ENCODE data around the gene SLC49A3. TPM values are rescaled to one million over a fixed set of nuclear protein-coding genes. Genes with fewer than 3 reads are reported as not detected.

Gene SLC49A3
- total and polyA plus RNA-seq, 10 of the 15 experiments (the other 5 are each of a cell fraction or from before 2014, with no cell fraction given), result 0.09 to 0.85 (median 0.18) TPM; not detected in 4

GRCh38 chr4:675980-676870 lies 12.7 kb downstream of the SLC49A3 start (continued):
- no peak for TF ChIP-seq ZBTB11 (CRISPR knock-in tag; IDR thresholded peaks at IDR 0.05)
- no peak for TF ChIP-seq HSF1 (IDR thresholded peaks at IDR 0.05; ENCODE audit: low read depth, low read length)
- no peak for TF ChIP-seq CHD2 (IDR thresholded peaks at IDR 0.05; ENCODE audit: borderline replicate concordance, low read depth, low read length)
- no peak for TF ChIP-seq ZBED1 (IDR thresholded peaks at IDR 0.05; ENCODE audit: borderline replicate concordance)
- no peak for TF ChIP-seq MTA2 (IDR thresholded peaks at IDR 0.05; ENCODE audit: low read depth)
- 0 out of 2 replicates have a peak, but pooled peaks have one; percentile 11 for TF ChIP-seq CREM (IDR thresholded peaks at IDR 0.05; ENCODE audit: low read depth)
- TF ChIP-seq, protein P1, sequence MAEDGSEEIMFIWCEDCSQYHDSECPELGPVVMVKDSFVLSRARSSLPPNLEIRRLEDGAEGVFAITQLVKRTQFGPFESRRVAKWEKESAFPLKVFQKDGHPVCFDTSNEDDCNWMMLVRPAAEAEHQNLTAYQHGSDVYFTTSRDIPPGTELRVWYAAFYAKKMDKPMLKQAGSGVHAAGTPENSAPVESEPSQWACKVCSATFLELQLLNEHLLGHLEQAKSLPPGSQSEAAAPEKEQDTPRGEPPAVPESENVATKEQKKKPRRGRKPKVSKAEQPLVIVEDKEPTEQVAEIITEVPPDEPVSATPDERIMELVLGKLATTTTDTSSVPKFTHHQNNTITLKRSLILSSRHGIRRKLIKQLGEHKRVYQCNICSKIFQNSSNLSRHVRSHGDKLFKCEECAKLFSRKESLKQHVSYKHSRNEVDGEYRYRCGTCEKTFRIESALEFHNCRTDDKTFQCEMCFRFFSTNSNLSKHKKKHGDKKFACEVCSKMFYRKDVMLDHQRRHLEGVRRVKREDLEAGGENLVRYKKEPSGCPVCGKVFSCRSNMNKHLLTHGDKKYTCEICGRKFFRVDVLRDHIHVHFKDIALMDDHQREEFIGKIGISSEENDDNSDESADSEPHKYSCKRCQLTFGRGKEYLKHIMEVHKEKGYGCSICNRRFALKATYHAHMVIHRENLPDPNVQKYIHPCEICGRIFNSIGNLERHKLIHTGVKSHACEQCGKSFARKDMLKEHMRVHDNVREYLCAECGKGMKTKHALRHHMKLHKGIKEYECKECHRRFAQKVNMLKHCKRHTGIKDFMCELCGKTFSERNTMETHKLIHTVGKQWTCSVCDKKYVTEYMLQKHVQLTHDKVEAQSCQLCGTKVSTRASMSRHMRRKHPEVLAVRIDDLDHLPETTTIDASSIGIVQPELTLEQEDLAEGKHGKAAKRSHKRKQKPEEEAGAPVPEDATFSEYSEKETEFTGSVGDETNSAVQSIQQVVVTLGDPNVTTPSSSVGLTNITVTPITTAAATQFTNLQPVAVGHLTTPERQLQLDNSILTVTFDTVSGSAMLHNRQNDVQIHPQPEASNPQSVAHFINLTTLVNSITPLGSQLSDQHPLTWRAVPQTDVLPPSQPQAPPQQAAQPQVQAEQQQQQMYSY (CRISPR knock-in tag; IDR thresholded peaks at IDR 0.05), result no peak
- TF ChIP-seq PML (IDR thresholded peaks at IDR 0.05; ENCODE audit: low read length), result no peak
- TF ChIP-seq, protein P2, sequence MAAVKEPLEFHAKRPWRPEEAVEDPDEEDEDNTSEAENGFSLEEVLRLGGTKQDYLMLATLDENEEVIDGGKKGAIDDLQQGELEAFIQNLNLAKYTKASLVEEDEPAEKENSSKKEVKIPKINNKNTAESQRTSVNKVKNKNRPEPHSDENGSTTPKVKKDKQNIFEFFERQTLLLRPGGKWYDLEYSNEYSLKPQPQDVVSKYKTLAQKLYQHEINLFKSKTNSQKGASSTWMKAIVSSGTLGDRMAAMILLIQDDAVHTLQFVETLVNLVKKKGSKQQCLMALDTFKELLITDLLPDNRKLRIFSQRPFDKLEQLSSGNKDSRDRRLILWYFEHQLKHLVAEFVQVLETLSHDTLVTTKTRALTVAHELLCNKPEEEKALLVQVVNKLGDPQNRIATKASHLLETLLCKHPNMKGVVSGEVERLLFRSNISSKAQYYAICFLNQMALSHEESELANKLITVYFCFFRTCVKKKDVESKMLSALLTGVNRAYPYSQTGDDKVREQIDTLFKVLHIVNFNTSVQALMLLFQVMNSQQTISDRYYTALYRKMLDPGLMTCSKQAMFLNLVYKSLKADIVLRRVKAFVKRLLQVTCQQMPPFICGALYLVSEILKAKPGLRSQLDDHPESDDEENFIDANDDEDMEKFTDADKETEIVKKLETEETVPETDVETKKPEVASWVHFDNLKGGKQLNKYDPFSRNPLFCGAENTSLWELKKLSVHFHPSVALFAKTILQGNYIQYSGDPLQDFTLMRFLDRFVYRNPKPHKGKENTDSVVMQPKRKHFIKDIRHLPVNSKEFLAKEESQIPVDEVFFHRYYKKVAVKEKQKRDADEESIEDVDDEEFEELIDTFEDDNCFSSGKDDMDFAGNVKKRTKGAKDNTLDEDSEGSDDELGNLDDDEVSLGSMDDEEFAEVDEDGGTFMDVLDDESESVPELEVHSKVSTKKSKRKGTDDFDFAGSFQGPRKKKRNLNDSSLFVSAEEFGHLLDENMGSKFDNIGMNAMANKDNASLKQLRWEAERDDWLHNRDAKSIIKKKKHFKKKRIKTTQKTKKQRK (IDR thresholded peaks at IDR 0.05; ENCODE audit: low read depth, low read length), result no peak
- no peak for TF ChIP-seq IRF3 (IDR thresholded peaks at IDR 0.05)
- no peak for TF ChIP-seq SPI1 (IDR thresholded peaks at IDR 0.05; ENCODE audit: borderline replicate concordance, insufficient read depth, low read depth, low read length)
- TF ChIP-seq KAT2A (conservative IDR thresholded peaks at IDR 0.05; ENCODE audit: control insufficient read depth, low read depth, low read length), result no peak
- no peak for TF ChIP-seq ZNF274 (IDR thresholded peaks at IDR 0.05; ENCODE audit: insufficient read depth, insufficient read length)
- no peak for TF ChIP-seq CBX3 (IDR thresholded peaks at IDR 0.05; ENCODE audit: borderline replicate concordance, low read depth)
- TF ChIP-seq RCOR1 (conservative IDR thresholded peaks at IDR 0.05; ENCODE audit: low read depth, low read length), result no peak

All from GM12878 (cell line).